WERI-Rb-1 (cell line): ENCODE data around the gene FOXN3.
"Not testable (repeated sequence)": the region's sequence is repeated elsewhere in the genome, so short reads cannot be mapped to it uniquely, and the experiment has no call there.

ENCODE experiments used
- DNase-seq: peaks from one replicate; pipeline ENCODE4 v3.0.0-alpha.2; 2020
- H3K27ac ChIP-seq: fragments of 250-450 bp; sonication (Bioruptor Pico); 2 replicates; pipeline ENCODE4 v1.5.1; 2020; ENCODE audit warnings: mild to moderate bottlenecking, moderate library complexity
- H3K27me3 ChIP-seq: fragments of 250-450 bp; sonication (Bioruptor Pico); 2 replicates; pipeline ENCODE4 v1.5.1; 2021; ENCODE audit warnings: mild to moderate bottlenecking, low read depth, moderate library complexity; ENCODE audit not compliant: insufficient read depth, severe bottlenecking
- H3K36me3 ChIP-seq: fragments of 250-450 bp; sonication (Bioruptor Pico); 2 replicates; pipeline ENCODE4 v1.5.1; 2020; ENCODE audit warnings: mild to moderate bottlenecking, moderate library complexity
- H3K4me3 ChIP-seq: 2 replicates; pipeline ENCODE4 v1.5.1; 2011; ENCODE audit warnings: low read depth, mild to moderate bottlenecking, control low read depth, low read length
- H3K9me3 ChIP-seq: fragments of 250-450 bp; sonication (Bioruptor Pico); 2 replicates; pipeline ENCODE4 v1.5.1; 2021; ENCODE audit warnings: mild to moderate bottlenecking, moderate library complexity; ENCODE audit not compliant: severe bottlenecking
- TF ChIP-seq, protein P1 (sequence below): IDR thresholded peaks from 2 replicates; pipeline ENCODE4 v1.5.1; 2011; ENCODE audit warnings: low read depth, mild to moderate bottlenecking, control low read depth, inconsistent platforms, low read length

The FOXN3 gene

DNA sequence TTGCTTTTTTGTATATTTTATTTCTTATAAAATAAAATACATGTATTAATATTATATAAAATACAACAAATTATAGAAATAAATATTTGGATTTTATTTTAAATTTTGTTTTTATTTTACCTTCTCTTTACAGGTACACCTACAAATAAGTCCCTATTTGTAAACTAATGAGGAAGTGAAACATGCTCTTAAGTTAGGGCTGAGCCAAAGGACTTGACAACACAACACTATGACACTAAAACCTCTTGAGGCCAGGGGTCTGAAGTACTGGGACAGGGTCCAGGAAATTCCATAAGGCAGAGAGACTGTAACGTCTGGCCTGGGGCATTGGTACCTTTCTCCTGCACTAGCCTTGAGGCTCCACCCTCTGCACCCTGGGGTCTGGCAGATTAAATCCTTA, 293.2 kb downstream of the FOXN3 start:
- H3K9me3 ChIP-seq, result peaks cover 2% of the 10 kb centered on the region
- H3K27me3 ChIP-seq, result no peaks in the 10 kb centered on the region
- DNase-seq, result no peak

DNA sequence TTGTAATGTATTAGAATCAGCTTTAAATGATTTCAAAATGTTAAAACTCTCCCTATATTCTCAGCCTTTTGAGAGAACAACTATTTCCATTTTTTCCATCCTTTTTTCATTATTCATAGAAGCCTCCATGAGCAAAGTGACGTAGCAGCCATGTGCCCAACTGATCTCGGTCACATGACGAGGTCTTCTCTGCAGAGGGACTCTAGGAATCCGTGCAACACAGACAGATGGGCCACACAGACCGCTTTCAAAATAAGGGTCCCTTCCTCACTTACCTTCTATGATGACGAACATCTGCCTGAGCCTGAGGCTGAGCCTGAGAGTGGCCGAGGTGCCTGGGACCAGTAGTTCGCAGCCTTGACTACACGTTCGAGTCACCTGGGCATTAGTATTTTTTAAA, 293.8 kb downstream of the FOXN3 start:
- H3K9me3 ChIP-seq, result peaks cover 2% of the 10 kb centered on the region
- H3K27me3 ChIP-seq, result no peaks in the 10 kb centered on the region
- no peak overlapping the region for H3K4me3 ChIP-seq
- H3K36me3 ChIP-seq, result no peaks in the 10 kb centered on the region
- H3K27ac ChIP-seq, result no peak overlapping the region
- no peak for DNase-seq
- TF ChIP-seq, protein P1, sequence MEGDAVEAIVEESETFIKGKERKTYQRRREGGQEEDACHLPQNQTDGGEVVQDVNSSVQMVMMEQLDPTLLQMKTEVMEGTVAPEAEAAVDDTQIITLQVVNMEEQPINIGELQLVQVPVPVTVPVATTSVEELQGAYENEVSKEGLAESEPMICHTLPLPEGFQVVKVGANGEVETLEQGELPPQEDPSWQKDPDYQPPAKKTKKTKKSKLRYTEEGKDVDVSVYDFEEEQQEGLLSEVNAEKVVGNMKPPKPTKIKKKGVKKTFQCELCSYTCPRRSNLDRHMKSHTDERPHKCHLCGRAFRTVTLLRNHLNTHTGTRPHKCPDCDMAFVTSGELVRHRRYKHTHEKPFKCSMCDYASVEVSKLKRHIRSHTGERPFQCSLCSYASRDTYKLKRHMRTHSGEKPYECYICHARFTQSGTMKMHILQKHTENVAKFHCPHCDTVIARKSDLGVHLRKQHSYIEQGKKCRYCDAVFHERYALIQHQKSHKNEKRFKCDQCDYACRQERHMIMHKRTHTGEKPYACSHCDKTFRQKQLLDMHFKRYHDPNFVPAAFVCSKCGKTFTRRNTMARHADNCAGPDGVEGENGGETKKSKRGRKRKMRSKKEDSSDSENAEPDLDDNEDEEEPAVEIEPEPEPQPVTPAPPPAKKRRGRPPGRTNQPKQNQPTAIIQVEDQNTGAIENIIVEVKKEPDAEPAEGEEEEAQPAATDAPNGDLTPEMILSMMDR, result no peak

More for the DNA sequence above, 293.2 kb downstream of the FOXN3 start:
- TF ChIP-seq, protein P1, result no peak
- Histone ChIP-seq H3K36me3 (no peaks in the 10 kb centered on the region), H3K27ac (no peak overlapping the region), H3K4me3 (no peak overlapping the region)

DNA sequence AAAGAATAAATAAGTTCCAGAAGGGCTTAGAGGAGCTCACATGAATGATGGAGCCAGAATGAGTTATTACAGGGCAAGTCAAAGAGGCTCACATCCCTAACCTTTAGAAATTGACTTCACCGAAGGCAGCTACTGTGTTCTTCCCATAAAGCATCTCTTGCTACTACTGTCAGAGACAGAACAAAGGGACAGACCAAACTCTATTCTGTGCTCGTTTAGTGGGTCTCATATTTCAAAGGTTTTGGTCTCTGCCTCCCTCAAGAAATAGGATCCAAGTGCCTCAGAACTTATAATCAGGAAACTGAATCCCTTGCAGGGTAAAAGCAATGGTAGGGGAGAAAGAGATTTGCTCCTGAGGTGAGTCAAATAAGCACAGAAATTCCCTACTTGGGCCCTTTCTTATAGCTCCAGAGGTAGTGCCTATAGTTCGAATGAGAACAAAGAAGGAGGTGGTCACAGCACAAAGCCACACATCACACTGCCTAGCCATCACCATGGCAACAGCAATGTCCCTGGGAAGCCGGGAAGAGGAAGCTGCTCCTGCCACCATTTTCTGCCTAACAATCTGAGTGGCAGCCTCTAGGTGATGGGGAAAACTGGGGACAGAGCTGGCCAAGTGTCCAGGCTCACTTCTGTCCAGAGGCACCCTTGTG, 294.9 kb downstream of the FOXN3 start:
- Histone ChIP-seq H3K27ac (no peak overlapping the region), H3K36me3 (no peaks in the 10 kb centered on the region), H3K4me3 (no peak overlapping the region), H3K27me3 (no peaks in the 10 kb centered on the region), H3K9me3 (peaks cover 2% of the 10 kb centered on the region)
- no peak for DNase-seq
- TF ChIP-seq, protein P1, result no peak

DNA sequence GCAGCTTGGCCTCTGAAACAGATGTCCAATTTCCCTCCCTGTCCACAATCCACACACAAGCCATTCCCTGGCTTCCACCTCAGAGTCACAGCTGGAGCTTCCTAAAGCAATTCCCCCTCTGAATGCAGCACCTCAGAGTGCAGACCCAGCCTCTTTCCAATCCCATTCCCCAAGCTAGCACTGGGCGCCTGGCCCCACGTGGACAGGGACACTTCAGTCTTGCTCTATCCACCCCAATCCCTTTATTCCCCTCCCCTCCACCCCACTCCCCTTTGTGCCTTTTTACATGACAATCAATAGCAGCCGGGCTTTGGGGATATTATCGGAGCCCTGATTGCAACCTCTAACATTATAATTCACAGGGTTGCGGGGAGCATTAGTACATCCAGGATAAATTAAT, 300.0 kb downstream of the FOXN3 start:
- DNase-seq, result peak; percentile 71
- Histone ChIP-seq H3K36me3 (no peaks in the 10 kb centered on the region), H3K27ac (peak overlapping the region; percentile 80), H3K9me3 (peaks cover 2% of the 10 kb centered on the region), H3K4me3 (peak overlapping the region; percentile 20), H3K27me3 (no peaks in the 10 kb centered on the region)
- TF ChIP-seq, protein P1, result no peak

DNA sequence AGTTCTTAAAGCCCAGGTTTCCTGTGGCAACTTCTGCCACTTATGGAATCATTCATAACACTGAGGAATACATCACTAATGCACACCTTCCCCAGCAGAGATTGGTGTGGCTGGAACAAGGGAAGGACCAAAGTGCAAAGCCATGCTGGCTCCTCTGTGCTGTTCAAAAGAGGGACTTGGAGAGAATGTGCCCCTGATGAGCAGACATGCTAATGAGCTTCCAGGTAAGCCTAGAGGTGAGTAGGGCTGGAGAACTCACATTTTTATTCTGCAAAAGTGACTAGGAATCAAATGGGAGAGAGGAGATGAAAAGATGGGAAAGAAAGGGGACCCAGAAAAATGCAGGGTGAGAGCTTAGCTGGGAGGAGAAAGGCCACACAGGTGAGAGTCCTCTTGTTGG, 302.9 kb downstream of the FOXN3 start:
- DNase-seq, result no peak
- Histone ChIP-seq H3K27me3 (no peaks in the 10 kb centered on the region), H3K36me3 (no peaks in the 10 kb centered on the region), H3K27ac (no peak overlapping the region), H3K4me3 (no peak overlapping the region), H3K9me3 (no peaks in the 10 kb centered on the region)
- TF ChIP-seq, protein P1, result no peak

DNA sequence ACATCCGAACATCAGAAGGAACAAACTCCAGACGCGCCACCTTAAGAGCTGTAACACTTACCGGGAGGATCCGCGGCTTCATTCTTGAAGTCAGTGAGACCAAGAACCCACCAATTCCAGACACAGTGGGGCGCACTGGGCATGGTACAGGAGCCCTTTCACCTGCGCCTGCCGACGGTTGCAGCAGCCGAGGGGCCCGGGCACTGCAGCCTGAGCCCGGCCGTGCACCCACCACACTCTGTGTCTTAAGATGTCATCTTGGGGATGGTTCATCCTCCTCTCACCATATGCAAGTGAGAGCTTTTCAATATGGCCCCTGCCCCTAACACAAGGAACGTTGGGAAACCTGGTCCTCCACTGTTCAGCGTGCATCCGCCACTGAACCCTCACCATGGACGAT, 304.3 kb downstream of the FOXN3 start:
- TF ChIP-seq, protein P1, result no peak
- no peak for DNase-seq
- Histone ChIP-seq H3K27ac (no peak overlapping the region), H3K36me3 (no peaks in the 10 kb centered on the region), H3K4me3 (no peak overlapping the region), H3K9me3 (no peaks in the 10 kb centered on the region), H3K27me3 (no peaks in the 10 kb centered on the region)

DNA sequence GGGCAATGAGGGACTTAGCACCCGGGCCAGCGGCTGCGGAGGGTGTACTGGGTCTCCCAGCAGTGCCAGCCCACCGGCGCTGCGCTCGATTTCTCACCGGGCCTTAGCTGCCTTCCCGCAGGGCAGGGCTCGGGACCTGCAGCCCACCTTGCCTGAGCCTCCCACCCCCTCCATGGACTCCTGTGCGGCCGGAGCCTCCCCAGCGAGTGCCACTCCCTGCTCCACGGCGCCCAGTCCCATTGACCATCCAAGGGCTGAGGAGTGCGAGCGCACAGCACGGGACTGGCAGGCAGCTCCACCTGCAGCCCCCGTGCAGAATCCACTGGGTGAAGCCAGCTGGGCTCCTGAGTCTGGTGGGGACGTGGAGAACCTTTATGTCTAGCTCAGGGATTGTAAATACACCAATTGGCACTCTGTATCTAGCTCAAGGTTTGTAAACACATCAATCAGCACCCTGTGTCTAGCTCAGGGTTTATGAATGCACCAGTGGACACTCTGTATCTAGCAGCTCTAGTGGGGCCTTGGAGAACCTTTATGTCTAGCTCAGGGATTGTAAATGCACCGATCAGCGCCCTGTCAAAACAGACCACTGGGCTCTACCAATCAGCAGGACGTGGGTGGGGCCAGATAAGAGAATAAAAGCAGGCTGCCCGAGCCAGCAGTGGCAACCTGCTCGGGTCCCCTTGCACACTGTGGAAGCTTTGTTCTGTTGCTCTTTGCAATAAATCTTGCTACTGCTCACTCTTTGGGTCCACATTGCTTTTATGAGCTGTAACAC, 305.1 kb downstream of the FOXN3 start:
- H3K27ac ChIP-seq, H3K4me3 ChIP-seq, H3K9me3 ChIP-seq, H3K27me3 ChIP-seq, DNase-seq, H3K36me3 ChIP-seq: not testable (repeated sequence)

DNA sequence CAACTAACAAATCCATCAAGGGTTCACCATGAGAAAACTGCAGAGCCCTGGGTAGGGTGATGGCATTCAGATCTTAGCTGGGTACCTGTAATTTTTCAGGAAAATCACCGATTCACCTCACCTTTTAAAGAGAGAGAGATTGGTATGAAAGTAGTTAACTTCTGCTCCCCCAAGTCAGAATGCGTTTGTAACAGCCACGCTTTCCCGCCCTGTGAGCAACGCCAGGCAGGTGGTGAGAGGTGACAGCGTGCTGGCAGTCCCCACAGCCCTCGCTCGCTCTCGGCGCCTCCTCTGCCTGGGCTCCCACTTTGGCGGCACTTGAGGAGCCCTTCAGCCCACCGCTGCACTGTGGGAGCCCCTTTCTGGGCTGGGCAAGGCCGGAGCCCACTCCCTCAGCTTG, 305.8 kb downstream of the FOXN3 start:
- not testable (repeated sequence) for DNase-seq, H3K27me3 ChIP-seq, H3K36me3 ChIP-seq, H3K9me3 ChIP-seq, H3K4me3 ChIP-seq, H3K27ac ChIP-seq
